HG03378 (cell line): ENCODE measurements around the gene ARHGEF19.
"Not testable (repeated sequence)": the region's sequence is repeated elsewhere in the genome, so short reads cannot be mapped to it uniquely, and the experiment has no call there.

ENCODE experiments used
- ATAC-seq: cut with Tn5 transposase; IDR thresholded peaks from one replicate; pipeline ENCODE4 v1.9.1; 2021; ENCODE audit warnings: mild to moderate bottlenecking, moderate library complexity; ENCODE audit not compliant: unreplicated experiment

The ARHGEF19 gene

DNA sequence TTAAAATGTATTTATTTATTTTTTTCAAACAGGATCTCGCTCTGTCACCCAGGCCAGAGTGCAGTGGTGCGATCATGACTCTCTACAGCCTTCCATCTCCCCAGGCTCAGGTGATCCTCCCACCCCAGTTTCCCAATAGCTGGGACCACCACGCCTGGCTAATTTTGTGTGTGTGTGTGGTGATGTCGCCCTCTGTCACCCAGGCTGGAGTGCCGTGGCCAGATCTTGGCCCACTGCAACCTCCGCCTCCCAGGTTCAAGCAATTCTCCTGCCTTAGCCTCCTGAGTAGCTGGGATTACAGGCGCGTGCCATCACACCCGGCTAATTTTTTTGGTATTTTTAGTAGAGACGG is 44.3 kb downstream of the ARHGEF19 start:
- ATAC-seq = not testable (repeated sequence)

DNA sequence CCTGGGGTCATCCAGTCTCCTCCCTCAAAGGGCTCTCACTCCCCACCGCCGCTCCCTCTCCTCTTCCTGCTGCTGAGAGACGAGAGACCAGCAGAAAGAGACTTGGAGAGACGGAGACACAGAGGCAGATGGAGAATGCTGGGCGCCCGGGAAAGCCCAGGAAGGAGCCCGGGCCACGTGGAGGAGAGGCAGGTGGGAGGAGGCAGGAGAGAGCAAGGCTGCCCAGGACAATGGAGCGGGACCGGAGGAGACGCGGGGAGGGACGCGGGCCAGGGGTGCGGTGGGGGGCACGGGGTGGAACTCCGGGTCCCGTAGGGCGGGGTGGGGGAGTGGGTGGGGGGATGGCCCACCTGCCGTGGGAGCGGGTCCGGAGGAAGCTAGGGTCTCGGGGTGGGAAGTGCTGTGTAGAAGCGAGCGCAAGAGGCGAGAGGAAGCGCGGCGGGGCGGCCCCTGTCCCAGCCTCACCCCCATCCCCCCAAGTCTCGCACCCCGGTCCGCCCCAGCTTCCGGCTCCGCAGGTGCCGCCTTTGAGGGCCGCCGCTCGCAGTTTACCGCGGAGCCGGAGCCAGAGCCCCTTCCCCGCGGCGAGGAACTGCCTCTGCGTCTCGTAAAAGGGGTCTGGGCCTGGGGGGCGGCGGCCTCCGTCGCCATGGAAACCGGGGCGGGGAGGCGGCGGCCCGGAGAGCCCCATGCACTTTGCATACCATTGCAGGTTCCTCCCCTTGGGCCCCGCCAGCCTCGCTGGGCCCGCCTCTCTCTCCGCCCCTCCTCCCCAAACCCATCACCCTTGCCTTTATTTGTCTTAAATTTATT is 44.9 kb downstream of the ARHGEF19 start:
- ATAC-seq = no peak

DNA sequence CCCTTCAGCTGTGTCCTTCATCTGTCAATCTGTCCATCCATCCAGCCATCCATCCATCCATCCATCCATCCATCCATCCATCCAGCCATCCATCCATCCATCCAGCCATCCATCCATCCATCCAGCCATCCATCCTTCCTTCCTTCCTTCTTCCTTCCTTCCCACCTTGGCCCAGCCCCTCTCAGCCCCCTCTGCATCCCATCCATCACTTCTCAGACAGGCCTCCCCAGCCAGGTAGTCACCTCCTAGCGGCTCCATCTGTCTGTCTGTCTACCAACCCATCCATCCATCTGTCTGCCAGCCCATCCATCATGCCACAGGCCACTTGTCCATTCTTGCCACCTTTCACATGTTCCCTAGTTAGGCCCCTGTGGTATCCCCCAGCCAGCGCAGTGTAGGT is 46.3 kb downstream of the ARHGEF19 start:
- ATAC-seq = no peak

DNA sequence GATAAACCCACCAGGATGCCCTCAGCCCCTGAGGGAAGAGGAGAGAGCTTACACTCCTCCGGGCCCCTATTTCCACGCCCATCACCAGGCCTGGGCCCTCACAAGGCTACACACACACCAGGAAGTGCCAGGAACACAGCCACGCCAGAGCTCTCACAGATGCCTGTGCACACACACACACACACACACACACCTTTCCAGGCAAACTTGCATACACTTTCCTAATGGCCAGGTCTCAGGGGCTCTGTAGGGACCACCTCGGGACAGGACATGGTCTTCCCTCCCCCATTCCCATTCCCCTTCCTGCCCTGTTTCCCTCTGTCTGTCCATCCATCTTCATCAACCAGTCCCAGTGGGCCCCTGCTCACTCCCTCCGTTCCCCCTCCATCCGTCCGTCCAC is 46.9 kb downstream of the ARHGEF19 start:
- ATAC-seq = no peak

DNA sequence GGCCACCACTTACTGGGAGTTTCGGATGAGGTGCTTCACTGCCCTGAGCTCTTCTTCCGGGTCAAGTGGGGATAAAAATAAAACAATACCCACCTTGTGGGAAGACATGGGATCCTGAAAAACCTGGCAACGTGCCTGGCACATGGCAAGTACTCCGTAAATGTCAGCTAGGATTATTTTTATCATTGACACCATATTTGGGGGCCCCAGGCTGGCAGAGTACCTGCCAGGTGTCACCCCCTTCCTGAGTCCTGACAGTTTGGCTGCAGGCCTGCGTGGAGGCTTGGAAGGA is 47.4 kb downstream of the ARHGEF19 start:
- no peak for ATAC-seq

DNA sequence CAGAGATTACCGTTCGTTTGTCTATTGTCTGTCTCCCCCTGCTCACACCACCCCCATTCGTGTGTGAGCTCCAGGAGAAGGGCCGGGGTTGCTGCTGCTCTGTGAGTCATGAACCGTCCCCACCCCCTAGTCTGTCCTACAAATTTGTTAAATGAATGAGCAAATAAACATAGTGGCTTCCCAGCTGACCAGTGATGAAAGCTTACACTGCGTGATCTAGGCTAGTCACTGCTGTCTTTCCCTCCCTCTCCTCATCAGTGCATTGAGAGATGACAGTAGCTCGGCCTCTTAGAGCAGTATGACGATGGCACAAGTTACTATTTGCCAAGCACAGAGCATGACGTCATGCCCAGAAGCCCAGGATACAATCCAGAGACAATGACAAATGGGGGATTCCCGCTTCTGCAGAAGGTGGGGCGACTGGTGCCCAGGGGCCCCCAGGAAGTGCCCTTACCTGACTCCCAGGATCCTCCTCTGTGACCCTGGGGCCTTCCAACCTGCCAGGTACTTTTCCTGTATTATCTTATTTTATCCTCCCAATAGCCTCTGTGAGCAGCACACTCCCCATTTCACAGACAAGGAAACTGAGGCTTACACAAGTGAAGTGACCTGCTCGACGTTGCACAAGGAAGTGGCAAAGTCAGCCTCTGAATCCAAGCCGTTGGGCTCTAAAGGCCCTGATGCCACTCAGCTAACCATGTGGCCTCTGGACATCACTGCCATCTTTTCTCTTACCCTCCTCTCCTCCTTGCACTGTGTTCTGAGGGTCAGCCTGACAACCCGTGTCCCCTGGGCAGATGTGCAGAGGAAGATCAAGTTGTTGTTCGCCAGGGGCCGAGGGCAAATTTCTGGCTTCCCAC is 48.0 kb downstream of the ARHGEF19 start:
- ATAC-seq = no peak

DNA sequence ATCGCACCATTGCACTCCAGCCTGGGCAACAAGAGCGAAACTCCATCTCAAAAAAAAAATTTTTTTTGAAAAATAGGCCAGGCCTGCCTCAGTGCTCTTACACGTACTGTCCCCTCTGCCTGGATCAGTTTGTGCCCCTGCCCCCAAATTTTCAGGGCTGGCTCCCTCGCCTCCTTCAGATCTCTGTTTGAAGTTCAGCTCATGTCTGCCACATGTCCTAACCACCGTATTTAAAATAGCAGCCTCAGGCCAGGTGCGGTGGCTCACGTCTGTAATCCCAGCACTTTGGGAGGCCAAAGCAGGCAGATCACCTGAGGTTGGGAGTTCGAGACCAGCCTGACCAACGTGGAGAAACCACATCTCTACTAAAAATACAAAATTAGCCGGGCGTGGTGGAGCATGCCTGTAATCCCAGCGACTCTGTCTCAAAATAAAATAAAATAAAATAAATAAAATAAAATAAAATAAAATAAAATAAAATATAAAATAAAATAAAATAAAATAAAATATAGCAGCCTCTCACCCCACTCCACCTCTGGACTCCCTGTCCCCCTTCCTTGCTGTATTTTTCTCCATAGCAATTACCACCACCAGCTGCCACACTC is 48.7 kb downstream of the ARHGEF19 start:
- ATAC-seq = not testable (repeated sequence)

DNA sequence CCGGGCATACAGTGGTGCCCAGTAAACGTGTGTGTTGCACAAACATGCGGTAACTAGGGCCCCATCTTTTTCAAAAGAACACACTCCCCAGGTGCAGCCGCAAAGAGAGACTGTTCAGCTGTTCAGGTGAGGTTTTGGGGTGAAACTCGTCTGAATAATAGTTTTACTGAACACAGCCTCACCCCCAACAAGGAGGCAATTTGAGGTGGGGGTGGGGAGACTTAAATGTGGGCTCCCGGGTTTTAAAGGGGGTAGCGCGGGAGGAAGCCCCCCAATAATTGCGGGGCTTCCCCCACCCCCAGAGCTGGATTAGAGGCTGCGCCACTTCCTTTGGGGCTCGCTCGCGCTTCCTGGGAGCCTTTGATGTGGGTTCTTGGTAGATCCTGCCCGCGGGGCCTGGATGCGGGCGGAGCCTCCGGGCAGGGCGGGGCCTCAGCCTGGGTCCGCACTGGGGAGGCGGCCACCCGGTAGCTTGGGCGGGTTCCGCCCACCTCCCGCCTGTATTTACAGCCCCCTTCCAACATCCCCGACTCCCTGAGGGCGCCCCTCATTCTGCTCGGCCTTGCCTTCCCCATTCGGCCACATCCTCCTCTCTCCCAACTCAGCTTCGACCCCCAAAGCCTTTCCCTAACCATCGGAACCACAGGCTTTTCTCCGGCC is 50.2 kb downstream of the ARHGEF19 start:
- no peak for ATAC-seq

DNA sequence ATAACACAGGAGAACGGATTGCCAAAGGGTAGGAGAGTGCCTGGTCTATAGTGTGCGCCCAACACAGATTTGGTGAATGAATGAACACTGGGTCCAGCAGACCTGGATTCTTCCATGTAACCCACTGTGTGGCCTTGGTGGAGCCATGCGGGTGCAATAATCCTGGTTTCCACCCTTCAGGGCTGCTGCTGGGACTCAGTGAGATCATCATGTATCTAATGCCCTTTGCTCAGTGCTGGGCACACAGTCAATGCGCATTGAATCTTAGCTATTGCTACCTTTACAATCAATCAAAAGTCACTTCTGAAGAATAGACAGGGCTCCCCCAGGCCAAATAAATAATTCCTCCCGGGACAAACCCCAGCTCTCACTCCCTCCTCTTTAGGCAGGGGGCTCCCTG is 50.7 kb downstream of the ARHGEF19 start:
- ATAC-seq = no peak

DNA sequence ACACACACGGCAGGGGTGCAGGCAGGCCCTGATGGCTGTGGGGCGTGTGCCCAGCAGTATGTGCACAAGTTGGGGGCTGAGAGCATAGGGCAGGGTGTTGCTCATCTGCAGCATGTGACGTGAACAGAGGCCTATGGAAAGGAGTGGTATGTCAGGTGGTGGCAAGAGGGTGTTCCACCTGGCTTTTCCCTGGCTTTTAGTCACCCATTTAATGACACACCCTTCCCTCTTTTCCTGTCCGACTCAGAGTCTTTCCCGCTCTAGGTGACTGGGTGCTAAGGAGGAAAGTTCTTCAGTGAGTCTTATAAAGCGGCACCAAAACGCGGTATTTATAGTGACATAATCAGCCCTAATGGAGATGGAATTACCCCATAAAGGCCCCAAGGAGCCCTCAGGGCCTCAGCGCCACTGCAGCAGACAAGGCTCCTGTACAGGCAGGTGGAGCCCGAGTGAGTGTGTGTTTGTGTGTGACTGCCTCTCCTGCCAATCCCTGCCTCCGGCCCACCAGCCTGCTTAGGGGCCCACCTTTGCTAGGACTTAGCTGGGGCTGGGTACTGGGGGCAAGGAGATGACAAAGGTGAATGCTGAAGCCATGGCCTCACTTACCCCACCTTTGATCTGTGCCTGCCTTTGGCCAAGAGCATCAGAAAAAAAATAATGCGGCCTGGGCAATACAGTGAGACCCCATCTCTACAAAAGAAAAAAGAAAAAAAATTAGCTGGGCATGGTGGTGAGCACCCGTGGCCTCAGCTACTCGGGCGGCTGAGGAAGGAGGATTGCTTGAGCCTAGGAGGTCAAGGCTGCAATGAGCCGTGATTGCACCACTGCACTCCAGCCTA is 53.2 kb downstream of the ARHGEF19 start:
- ATAC-seq = no peak

DNA sequence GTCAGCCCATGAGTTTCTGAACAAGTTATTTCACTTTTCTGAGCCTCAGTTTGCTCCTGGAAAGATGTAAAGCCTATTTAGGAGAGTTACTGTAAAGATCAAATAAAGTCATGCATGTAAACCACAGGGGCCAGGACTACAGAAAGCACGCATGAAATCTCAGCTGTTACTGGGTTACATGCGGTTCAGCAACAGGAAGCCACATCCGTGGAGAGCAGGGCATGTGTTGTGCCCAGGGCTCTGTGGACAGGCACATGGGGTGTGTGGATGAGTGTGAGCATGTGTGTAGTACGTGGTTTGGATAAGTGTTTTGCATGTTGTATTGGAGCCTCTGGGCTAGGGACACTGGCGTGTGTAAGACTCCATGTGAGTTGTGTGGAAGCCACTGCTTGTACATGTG is 54.4 kb downstream of the ARHGEF19 start:
- no peak for ATAC-seq

DNA sequence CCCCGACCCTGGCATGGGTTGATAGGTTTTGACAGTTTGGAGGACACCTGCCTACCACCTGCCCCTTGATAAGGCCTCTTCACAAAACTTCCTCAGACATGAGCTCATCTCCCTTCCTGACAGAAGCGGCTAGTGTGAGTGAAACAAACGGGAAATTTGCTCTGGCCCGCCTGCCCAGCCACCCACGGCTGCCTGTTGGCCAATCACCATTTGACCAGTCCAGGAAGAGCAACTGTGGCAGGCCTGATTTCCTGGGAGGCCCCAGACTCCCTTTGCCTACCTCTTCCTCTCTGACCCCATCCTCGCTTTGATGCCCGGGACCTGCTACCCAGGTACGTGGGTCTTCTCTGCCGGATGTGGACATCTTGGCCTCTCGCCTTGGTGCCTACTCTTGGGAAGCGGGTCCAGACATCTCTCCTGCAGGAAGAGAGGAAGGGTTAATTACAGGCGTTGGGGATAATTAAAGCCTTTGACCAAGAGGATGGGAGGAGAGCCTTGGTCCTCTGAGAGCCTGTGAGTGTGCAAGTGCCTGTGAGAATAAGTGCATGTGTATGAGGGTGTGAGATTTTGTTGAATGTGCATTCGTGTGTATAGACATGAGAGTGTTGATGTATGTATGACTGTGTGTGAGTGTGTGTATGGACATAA is 55.5 kb downstream of the ARHGEF19 start:
- no peak for ATAC-seq

DNA sequence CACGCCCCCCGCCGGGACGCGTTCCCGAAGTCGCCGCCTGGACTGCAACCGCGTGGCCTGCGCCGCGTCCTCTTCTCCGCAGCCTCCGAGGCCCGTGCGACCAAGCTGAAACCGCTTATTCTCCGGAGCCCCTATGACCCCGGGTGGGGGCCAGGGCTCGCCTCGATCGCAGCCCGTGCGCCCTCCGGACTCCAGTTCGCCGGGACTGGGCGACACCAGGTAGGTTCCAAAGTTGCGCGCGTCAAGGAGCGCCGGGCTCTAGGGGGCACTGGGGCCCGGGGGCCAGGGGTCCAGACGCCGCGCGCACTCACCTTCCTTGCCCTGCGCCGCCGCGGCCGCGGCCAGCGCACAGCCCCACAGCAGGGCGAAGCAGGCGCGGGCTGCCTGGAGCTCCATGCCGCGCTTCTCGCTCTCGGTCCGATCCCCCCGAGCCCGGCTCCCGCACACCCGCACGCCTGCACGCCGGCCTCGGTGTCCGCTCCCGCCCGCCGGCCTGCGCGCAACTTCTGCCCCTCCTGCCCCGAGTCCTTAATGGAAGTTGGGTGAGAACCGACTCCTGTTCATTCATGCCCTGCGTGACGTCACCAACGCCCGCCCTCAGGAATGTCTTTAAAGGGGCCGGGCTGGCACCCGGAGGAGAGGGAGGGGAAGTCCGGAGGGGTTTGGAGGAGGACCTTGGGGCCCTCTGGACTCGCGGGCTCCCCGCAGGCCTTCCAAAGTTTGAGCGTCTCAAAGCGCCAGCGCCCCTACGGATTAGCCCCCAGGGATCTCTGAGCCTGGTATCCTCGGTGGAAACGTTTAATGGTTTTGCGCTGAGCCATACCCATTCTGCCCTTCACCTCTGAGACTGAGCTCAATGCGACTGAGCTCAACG is 56.7 kb downstream of the ARHGEF19 start, which contains the start of gene EPHA2:
EPHA2 (minus strand) TSS at position 533 of the 874 bp plus-strand sequence; CDS start at position 396, 137 bp downstream.
- ATAC-seq = no peak

DNA sequence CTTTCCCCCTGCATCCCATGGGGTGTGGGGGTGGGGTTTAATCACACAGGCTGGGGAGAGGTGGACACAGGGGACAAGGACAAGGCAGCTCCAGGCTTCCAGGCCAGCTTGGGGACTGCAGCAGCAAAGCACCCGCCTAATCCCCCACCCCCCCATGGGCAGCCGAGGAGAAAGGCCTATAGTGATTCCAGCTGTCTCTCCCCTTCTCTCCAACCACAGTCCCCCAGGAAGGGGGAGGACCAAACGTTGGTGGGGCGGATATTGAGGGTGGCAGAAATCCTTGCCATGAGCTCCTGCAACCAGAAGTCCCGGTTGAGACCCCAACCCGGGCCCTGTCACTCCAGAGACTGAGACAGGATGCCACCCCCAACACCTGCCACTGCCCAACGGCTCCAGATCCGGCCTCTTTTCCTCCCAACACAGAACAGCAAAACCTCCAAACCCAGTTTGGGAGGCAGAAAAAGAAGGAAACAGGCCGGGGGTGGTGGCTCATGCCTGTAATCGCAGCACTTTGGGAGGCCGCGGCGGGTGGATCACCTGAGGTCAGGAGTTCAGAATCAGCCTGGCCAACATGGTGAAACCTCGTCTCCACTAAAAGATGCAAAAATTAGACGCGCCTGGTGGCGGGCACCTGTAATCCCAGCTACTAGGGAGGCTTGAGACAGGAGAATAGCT is 58.3 kb downstream of the ARHGEF19 start:
- ATAC-seq = no peak

DNA sequence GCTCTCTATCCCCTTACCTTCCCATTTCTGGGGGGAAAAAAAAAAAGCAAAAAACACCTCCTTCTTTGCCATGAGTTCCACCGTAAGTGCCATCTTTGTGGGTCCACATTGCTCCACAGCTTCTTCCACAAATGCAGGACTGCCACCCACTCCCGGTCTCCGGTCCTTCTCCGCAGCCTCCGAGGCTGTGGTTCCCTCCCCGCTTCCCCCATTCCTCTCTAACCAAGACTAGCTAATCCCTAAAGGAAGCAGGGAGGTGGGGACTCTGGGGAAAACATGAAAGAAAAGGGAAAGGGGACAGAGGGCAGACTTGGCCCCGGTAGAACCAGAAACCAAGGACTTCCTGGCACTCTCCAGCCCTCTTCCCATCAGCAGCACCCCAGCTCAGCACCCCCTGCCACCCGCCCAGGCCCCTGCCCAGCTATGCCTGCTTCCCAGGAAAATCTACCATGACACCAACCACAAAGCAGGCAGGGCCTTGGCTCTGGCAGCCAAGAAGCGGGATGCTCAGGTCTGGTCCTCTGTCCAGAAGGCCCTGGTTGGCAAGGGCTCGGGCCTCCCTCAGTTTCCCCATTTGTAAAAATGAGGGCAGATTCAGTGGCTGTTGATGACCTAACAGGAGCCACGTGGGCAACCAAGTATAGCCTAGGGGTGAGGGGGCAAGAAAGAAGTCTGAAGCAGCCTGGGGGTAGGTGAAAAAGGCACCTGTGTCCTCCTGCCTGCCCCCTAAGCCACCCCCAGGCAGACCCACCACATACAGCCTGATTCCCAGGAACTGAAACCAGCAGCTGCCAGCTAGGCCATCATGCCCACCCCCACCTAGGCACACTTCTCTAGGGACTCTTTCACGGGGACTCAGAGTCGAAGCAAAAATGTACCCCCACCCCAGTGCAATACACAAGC is 59.1 kb downstream of the ARHGEF19 start:
- no peak for ATAC-seq

DNA sequence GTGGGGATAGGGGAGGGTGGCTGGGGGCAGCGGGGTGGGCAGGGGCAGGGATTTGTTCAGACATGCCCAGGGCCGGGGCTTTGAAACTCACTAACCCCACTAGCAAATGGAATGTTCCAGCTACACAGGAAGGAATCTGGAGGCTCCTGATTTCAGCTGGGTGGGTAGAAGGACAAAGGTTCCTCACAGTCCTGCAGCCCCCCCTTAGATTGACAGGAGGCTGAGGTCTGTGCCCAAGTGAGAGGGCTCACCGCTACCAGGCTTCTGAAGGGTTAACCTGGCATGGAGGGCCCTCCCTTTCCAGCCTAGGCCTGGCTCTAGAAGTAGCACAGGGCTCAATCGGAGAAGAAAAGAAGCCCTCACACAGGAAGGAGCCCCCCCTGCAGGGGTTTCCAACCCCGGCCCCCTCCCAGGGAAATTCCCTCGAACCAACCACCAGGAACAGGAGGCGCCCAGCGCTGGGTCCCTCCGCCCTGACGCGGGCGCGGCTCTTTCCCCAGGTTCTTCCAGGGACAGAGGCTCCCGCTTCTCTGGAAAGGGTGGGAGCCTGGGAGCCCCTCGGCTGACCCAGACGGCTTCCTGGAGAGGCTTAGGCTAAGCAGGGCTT is 59.9 kb downstream of the ARHGEF19 start:
- ATAC-seq = no peak

DNA sequence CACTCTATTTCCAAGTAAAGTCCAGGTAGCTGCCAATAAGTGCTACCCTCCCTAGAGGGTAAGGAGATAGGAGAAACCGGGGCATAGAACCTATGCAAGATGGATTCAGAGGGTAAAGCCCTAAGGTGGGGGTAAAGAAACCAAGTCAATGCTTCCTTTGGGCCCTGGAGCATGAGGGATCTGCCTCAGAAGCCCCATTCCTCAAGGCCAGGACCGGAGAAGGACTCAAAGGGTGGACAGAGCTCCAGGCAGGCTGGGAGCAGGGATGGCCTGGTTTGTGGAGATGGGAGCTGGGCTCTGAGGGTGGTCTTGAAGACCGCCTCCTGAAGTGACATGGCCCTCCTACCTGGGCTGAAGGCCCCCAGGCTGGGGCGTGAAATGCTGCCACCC is 60.5 kb downstream of the ARHGEF19 start:
- no peak for ATAC-seq
